Measurements from ENCODE around the gene CDK9. TPM values are rescaled to one million over a fixed set of nuclear protein-coding genes. Genes with fewer than 3 reads are reported as not detected.

Gene CDK9
- total and polyA plus RNA-seq, 7 donors: 26.5 to 46.1 (median 39.3) TPM

DNA sequence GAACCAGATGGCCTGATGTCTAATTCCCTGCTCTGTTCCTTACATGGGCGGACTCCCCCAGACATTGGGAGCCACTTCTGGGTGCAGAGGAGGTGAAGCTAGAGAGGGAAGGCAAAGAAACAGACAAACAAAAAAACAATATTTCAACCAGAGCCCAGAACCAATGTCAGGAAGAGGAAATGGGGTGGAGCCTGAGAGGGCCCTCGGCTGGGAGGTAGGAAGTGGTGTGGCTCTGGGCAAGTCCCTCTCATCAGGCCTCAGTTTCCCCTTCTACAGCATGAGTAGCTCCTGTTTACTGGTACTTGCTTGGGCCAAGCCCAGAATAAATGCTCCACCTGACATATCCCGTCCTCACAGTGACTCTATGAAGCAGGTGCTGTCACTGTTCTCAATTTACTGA, 18.4 kb upstream of the CDK9 start:
- Histone ChIP-seq H3K9me3 (no peaks in the 10 kb centered on the region), H3K4me1 (peaks cover 10% of the 10 kb centered on the region), H3K27me3 (ENCODE audit: insufficient read depth in 3 of 3, low read length in 2 of 3) (no peaks in the 10 kb centered on the region), H3K36me3 (ENCODE audit: insufficient read depth in 1 of 2, low read depth in 1 of 2) (no peaks in the 10 kb centered on the region), H3K27ac (peak overlapping the region; percentile 61), H3K4me3 (peak overlapping the region; percentile 37)
- intact Hi-C loops (cut with DNase I): no loop called here
- DNase-seq (no peak), ATAC-seq (no peak)
- TF ChIP-seq CTCF (IDR thresholded peaks at IDR 0.05): no peak
- 55 to 65% (median 59%) methylated on average over 3 of the region's 3 CpGs for WGBS, 3 donors

DNA sequence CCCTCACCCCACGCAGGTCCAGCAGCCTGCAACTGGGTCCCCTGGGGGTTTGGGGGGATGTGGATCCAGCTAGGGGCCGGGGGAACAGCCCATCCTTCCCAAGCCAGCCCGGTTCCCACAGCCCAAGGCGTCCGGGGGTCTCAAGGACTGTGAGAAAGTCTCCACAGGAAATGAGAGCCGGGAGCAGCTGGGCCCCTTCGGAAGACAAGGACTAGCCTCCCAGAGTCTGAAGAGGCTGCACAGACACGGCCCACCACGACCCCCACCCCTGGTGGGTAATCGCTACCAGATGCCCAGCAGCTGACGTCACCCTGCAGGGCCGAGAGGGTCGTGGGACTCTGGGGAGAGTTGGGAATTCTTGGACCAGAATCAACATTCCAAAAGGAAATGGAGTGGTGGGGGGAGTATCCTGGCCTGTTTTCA, 17.9 kb upstream of the CDK9 start:
- WGBS, 3 donors: 26 to 38% (median 35%) methylated on average over 13 of the region's 13 CpGs
- no peak for TF ChIP-seq CTCF (IDR thresholded peaks at IDR 0.05)
- Histone ChIP-seq H3K9me3 (no peaks in the 10 kb centered on the region), H3K36me3 (ENCODE audit: insufficient read depth in 1 of 2, low read depth in 1 of 2) (no peaks in the 10 kb centered on the region), H3K4me1 (peaks cover 10% of the 10 kb centered on the region), H3K27ac (peak overlapping the region; percentile 61), H3K27me3 (ENCODE audit: insufficient read depth in 3 of 3, low read length in 2 of 3) (no peaks in the 10 kb centered on the region), H3K4me3 (peak overlapping the region; percentile 37)
- intact Hi-C loops (cut with DNase I): no loop called here
- DNase-seq (no peak), ATAC-seq (no peak)

- intact Hi-C loops (cut with DNase I): no loop called here
- peaks cover 6% of the 10 kb centered on the region for H3K4me1 ChIP-seq
- no peak for ATAC-seq
- TF ChIP-seq CTCF (IDR thresholded peaks at IDR 0.05): no peak
- no peak for DNase-seq
- WGBS, 3 donors: 64 to 71% (median 67%) methylated on average over 8 of the region's 8 CpGs
- no peaks in the 10 kb centered on the region for H3K9me3 ChIP-seq
- no peaks in the 10 kb centered on the region for H3K36me3 ChIP-seq (ENCODE audit: insufficient read depth in 1 of 2, low read depth in 1 of 2)
- H3K27ac ChIP-seq: peak overlapping the region; percentile 61
- H3K27me3 ChIP-seq (ENCODE audit: insufficient read depth in 3 of 3, low read length in 2 of 3): no peaks in the 10 kb centered on the region
- peak overlapping the region; percentile 37 for H3K4me3 ChIP-seq
Observed at GRCh38 chr9:127768698-127769097, 17.1 kb upstream of the CDK9 start.

DNA sequence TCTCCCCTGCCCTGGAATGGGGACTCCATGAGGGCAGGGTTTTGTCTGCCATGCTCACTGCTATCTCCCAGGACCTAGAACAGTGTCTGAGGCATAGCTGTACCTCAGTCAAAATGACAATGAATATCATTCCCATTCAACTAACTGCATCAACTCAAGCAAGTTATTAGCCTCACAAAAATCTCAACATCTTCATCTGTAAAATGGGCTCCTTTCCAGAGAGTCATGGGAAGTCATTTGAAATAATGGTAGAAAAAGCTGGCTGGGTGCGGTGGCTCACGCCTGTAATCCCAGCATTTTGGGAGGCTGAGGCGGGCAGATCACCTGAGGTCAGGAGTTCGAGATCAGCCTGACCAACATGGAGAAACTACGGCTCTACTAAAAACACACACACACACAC, 16.7 kb upstream of the CDK9 start:
- DNase-seq (no peak), ATAC-seq (no peak)
- Histone ChIP-seq H3K4me1 (peaks cover 6% of the 10 kb centered on the region), H3K9me3 (no peaks in the 10 kb centered on the region), H3K4me3 (peak overlapping the region; percentile 37), H3K27ac (peak overlapping the region; percentile 46), H3K27me3 (ENCODE audit: insufficient read depth in 3 of 3, low read length in 2 of 3) (no peaks in the 10 kb centered on the region), H3K36me3 (ENCODE audit: insufficient read depth in 1 of 2, low read depth in 1 of 2) (no peaks in the 10 kb centered on the region)
- no peak for TF ChIP-seq CTCF (IDR thresholded peaks at IDR 0.05)
- 83 to 87% (median 85%) methylated on average over 5 of the region's 5 CpGs for WGBS, 3 donors
- intact Hi-C loops (cut with DNase I): no loop called here

DNA sequence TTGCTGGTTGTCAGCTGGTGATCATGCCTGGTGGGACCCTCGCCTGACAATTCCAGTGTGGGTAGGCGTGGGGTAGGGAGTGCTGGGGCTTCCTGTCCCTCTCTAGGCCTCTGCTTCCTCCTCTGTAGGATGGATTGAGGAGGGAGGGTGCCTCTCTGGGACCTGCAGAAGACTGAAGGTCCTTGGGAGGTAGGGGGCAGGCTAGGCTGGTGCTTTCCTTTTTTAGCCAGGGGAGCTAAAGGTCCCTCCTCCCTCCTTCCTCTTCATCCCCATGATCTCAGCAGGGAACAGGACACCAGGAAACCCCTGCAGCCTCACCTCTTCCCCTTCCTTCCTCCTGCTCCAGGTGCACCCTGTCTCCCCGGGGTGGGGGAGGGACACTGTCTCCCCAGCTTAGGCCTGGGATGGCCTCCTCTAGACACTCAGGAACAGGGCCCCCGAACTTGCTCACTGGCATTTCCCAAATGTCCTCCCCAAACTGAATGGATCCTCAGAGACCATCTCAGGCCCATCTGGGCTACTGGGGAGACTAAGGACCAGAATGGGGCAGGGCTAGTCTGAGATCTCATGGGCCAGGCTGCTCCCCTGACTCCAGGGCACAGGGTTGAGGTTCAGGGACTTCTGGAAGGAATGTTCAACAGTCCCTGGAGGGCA, 15.8 kb upstream of the CDK9 start:
- 68 to 79% (median 69%) methylated on average over 3 to 4 of the region's 4 CpGs for WGBS, 3 donors
- Histone ChIP-seq H3K36me3 (ENCODE audit: insufficient read depth in 1 of 2, low read depth in 1 of 2) (no peaks in the 10 kb centered on the region), H3K27ac (peak overlapping the region; percentile 55), H3K4me1 (peaks cover 6% of the 10 kb centered on the region), H3K27me3 (ENCODE audit: insufficient read depth in 3 of 3, low read length in 2 of 3) (no peaks in the 10 kb centered on the region), H3K4me3 (peak overlapping the region; percentile 73), H3K9me3 (no peaks in the 10 kb centered on the region)
- no peak for ATAC-seq
- no peak for DNase-seq
- intact Hi-C loops (cut with DNase I): no loop called here
- no peak for TF ChIP-seq CTCF (IDR thresholded peaks at IDR 0.05)

Data from psoas muscle (tissue), 8 donors.